Pulmonary artery endothelial cell (primary cell): ENCODE results near the gene GLCCI1. TPM values are rescaled to one million over a fixed set of nuclear protein-coding genes. Genes with fewer than 3 reads are reported as not detected.
"Not testable (repeated sequence)": the region's sequence is repeated elsewhere in the genome, so short reads cannot be mapped to it uniquely, and the experiment has no call there.

ENCODE experiments used
- DNase-seq: peaks from one replicate; pipeline ENCODE4 v3.0.0-alpha.2; 2011; ENCODE audit warnings: low read depth, low spot score
- total RNA-seq: library from RNA; depleted of rRNA; stranded (reverse); fragments of >200 nt; gene quantifications from 2 replicates; pipeline ENCODE4 v1.2.3, GENCODE V29; 2014

GLCCI1 gene
- total RNA-seq, 1 donor from 2014 or later: 1.5 TPM

GRCh38 chr7:7989616-7990440, 21.2 kb downstream of the GLCCI1 start:
- no peak for DNase-seq

- no peak for DNase-seq
These were observed 21.8 kb downstream of the GLCCI1 start for GRCh38 chr7:7990441-7990761.

- DNase-seq: no peak
These were observed 23.9 kb downstream of the GLCCI1 start for GRCh38 chr7:7992506-7992905.

- DNase-seq: not testable (repeated sequence)
These were observed 26.8 kb downstream of the GLCCI1 start for GRCh38 chr7:7995348-7995747.

GRCh38 chr7:7996568-7996967, 28.0 kb downstream of the GLCCI1 start:
- DNase-seq: no peak

GRCh38 chr7:8000315-8000941, 31.8 kb downstream of the GLCCI1 start:
- DNase-seq: no peak

- no peak for DNase-seq
These were observed 34.5 kb downstream of the GLCCI1 start for GRCh38 chr7:8003077-8003476.

- DNase-seq: no peak
These were observed 36.7 kb downstream of the GLCCI1 start for GRCh38 chr7:8005279-8005678.

- no peak for DNase-seq
These were observed 45.8 kb downstream of the GLCCI1 start for GRCh38 chr7:8014399-8014798.

GRCh38 chr7:8015100-8015745, 46.6 kb downstream of the GLCCI1 start:
- no peak for DNase-seq

GRCh38 chr7:8015746-8016120, 47.1 kb downstream of the GLCCI1 start:
- no peak for DNase-seq

GRCh38 chr7:8017423-8017822, 48.8 kb downstream of the GLCCI1 start:
- no peak for DNase-seq

- no peak for DNase-seq
These were observed 50.4 kb downstream of the GLCCI1 start for GRCh38 chr7:8018961-8019360.

- no peak for DNase-seq
These were observed 54.0 kb downstream of the GLCCI1 start for GRCh38 chr7:8022628-8023027.

- no peak for DNase-seq
These were observed 66.6 kb downstream of the GLCCI1 start for GRCh38 chr7:8035192-8035591.

GRCh38 chr7:8035647-8036518, 67.3 kb downstream of the GLCCI1 start:
- no peak for DNase-seq

GRCh38 chr7:8037151-8037550, 68.6 kb downstream of the GLCCI1 start:
- DNase-seq: no peak

GRCh38 chr7:8040768-8041369, 72.3 kb downstream of the GLCCI1 start:
- no peak for DNase-seq

- no peak for DNase-seq
These were observed 74.4 kb downstream of the GLCCI1 start for GRCh38 chr7:8042796-8043535.

GRCh38 chr7:8044761-8045430, 76.3 kb downstream of the GLCCI1 start:
- no peak for DNase-seq
